Measurements from ENCODE around the gene MPZL1. TPM values are rescaled to one million over a fixed set of nuclear protein-coding genes. Genes with fewer than 3 reads are reported as not detected.
"Not testable (repeated sequence)": the region's sequence is repeated elsewhere in the genome, so short reads cannot be mapped to it uniquely, and the experiment has no call there.

MPZL1 gene
- total RNA-seq, 1 donor from 2014 or later = 36.0 TPM

GRCh38 chr1:167803358-167804207 lies 81.8 kb downstream of the MPZL1 start:
- intact Hi-C loops (cut with micrococcal nuclease) = loop anchor here (1.0 to 2.0 kb wide), 11 partner anchors 17 to 585 kb away; partner anchors contain the start of genes CREG1, DCAF6, MPZL1 and TIPRL

GRCh38 chr1:167805041-167805556 lies 83.3 kb downstream of the MPZL1 start:
- intact Hi-C loops (cut with micrococcal nuclease) = loop anchor here (2.0 kb wide), 1 partner anchor 374 kb away; the partner anchor contains the start of gene TIPRL

GRCh38 chr1:167806235-167806634 lies 84.5 kb downstream of the MPZL1 start:
- intact Hi-C loops (cut with micrococcal nuclease) = not testable (repeated sequence)

- intact Hi-C loops (cut with micrococcal nuclease) = not testable (repeated sequence)
Observed at GRCh38 chr1:167806676-167807075, 84.9 kb downstream of the MPZL1 start.

GRCh38 chr1:167808104-167808503 lies 86.3 kb downstream of the MPZL1 start:
- intact Hi-C loops (cut with micrococcal nuclease) = no loop called here

- intact Hi-C loops (cut with micrococcal nuclease) = no loop called here
Observed at GRCh38 chr1:167808690-167809089, 86.9 kb downstream of the MPZL1 start.

GRCh38 chr1:167812972-167813371 lies 91.2 kb downstream of the MPZL1 start:
- intact Hi-C loops (cut with micrococcal nuclease) = no loop called here

- intact Hi-C loops (cut with micrococcal nuclease) = no loop called here
Observed at GRCh38 chr1:167815650-167816049, 93.9 kb downstream of the MPZL1 start.

GRCh38 chr1:167819849-167820683 lies 98.3 kb downstream of the MPZL1 start:
- intact Hi-C loops (cut with micrococcal nuclease) = loop anchor here (1.0 kb wide), 1 partner anchor 17 kb away; no protein-coding TSS in a partner anchor

- intact Hi-C loops (cut with micrococcal nuclease) = loop anchor here (1.0 kb wide), 1 partner anchor 18 kb away; no protein-coding TSS in a partner anchor
Observed at GRCh38 chr1:167820684-167821355, 99.0 kb downstream of the MPZL1 start.

GRCh38 chr1:167821356-167821685 lies 99.5 kb downstream of the MPZL1 start:
- intact Hi-C loops (cut with micrococcal nuclease) = no loop called here

- intact Hi-C loops (cut with micrococcal nuclease) = no loop called here
Observed at GRCh38 chr1:167821969-167822685, 100.3 kb downstream of the MPZL1 start.

GRCh38 chr1:167824163-167824794 lies 102.5 kb downstream of the MPZL1 start:
- intact Hi-C loops (cut with micrococcal nuclease) = no loop called here

- intact Hi-C loops (cut with micrococcal nuclease) = no loop called here
Observed at GRCh38 chr1:167825419-167826079, 103.8 kb downstream of the MPZL1 start.

GRCh38 chr1:167826127-167826526 lies 104.3 kb downstream of the MPZL1 start:
- intact Hi-C loops (cut with micrococcal nuclease) = no loop called here

GRCh38 chr1:167829868-167830267 lies 108.1 kb downstream of the MPZL1 start:
- intact Hi-C loops (cut with micrococcal nuclease) = no loop called here

- intact Hi-C loops (cut with micrococcal nuclease) = not testable (repeated sequence)
Observed at GRCh38 chr1:167830668-167831067, 108.9 kb downstream of the MPZL1 start.

- intact Hi-C loops (cut with micrococcal nuclease) = no loop called here
Observed at GRCh38 chr1:167832693-167833092, 110.9 kb downstream of the MPZL1 start.

- intact Hi-C loops (cut with micrococcal nuclease) = no loop called here
Observed at GRCh38 chr1:167833904-167834303, 112.1 kb downstream of the MPZL1 start.

- intact Hi-C loops (cut with micrococcal nuclease) = no loop called here
Observed at GRCh38 chr1:167836197-167836596, 114.4 kb downstream of the MPZL1 start.

Data from T-helper 1 cell treated with Interleukin-12 subunit alpha and Interleukin-12 subunit beta and Interleukin-4 antibody, amounts not matched to agents 30 ng/mL and 1 ng/mL, for 36 hours (primary cell).